H9 (cell line): Measurements from ENCODE around the gene FPGS. TPM values are rescaled to one million over a fixed set of nuclear protein-coding genes. Genes with fewer than 3 reads are reported as not detected.

Source experiments
- DNase-seq: peaks from one replicate; pipeline ENCODE4 v3.0.0-alpha.2; 2017
- H2AFZ ChIP-seq: one replicate; pipeline ENCODE4 v1.6.1; 2013; ENCODE audit warnings: mild to moderate bottlenecking, low read length, control low read depth, moderate library complexity
- H2AK5ac ChIP-seq: 2 replicates; pipeline ENCODE4 v1.6.1; 2013; ENCODE audit warnings: low read length, control low read depth, mixed read lengths; ENCODE audit not compliant: insufficient read length
- H2BK120ac ChIP-seq: one replicate; pipeline ENCODE4 v1.6.1; 2013; ENCODE audit warnings: low read depth, mild to moderate bottlenecking, low read length, control low read depth, inconsistent platforms; ENCODE audit not compliant: poor library complexity, severe bottlenecking
- H2BK12ac ChIP-seq: 2 replicates; pipeline ENCODE4 v1.6.1; 2013; ENCODE audit warnings: low read length, control low read depth, mixed read lengths, low read depth; ENCODE audit not compliant: insufficient read length
- H2BK15ac ChIP-seq: 2 replicates; pipeline ENCODE4 v1.6.1; 2013; ENCODE audit warnings: low read depth, low read length, control low read depth
- H2BK20ac ChIP-seq: one replicate; pipeline ENCODE4 v1.6.1; 2013; ENCODE audit warnings: low read depth, mild to moderate bottlenecking, low read length, control low read depth, inconsistent platforms; ENCODE audit not compliant: poor library complexity, severe bottlenecking
- H2BK5ac ChIP-seq: 2 replicates; pipeline ENCODE4 v1.6.1; 2013; ENCODE audit warnings: low read length, control low read depth, mixed read lengths; ENCODE audit not compliant: insufficient read length
- H3K14ac ChIP-seq: 2 replicates; pipeline ENCODE4 v1.6.1; 2013; ENCODE audit warnings: low read length, control low read depth; ENCODE audit not compliant: insufficient read depth
- H3K18ac ChIP-seq: 2 replicates; pipeline ENCODE4 v1.6.1; 2013; ENCODE audit warnings: low read depth, mild to moderate bottlenecking, mixed read lengths, low read length, control low read depth; ENCODE audit not compliant: insufficient read length
- H3K23ac ChIP-seq: 2 replicates; pipeline ENCODE4 v1.6.1; 2013; ENCODE audit warnings: low read length, control low read depth, mixed read lengths, low read depth; ENCODE audit not compliant: insufficient read length
- H3K23me2 ChIP-seq: 2 replicates; pipeline ENCODE4 v1.6.1; 2013; ENCODE audit warnings: low read depth, mild to moderate bottlenecking, mixed read lengths, low read length, control low read depth; ENCODE audit not compliant: insufficient read length, poor library complexity, severe bottlenecking
- H3K27ac ChIP-seq: 2 replicates; pipeline ENCODE4 v1.5.1; 2013; ENCODE audit warnings: low read length, control low read depth, mixed read lengths, low read depth; ENCODE audit not compliant: insufficient read length
- H3K27me3 ChIP-seq: 2 replicates; pipeline ENCODE4 v1.6.1; 2013; ENCODE audit warnings: low read length, control low read depth, inconsistent platforms; ENCODE audit not compliant: insufficient read depth
- H3K4ac ChIP-seq: 2 replicates; pipeline ENCODE4 v1.6.1; 2013; ENCODE audit warnings: low read depth, mild to moderate bottlenecking, control low read depth, inconsistent platforms, low read length, moderate library complexity
- H3K4me1 ChIP-seq: 2 replicates; pipeline ENCODE4 v1.6.1; 2013; ENCODE audit warnings: low read length, control low read depth, inconsistent platforms; ENCODE audit not compliant: insufficient read depth
- H3K4me2 ChIP-seq: 2 replicates; pipeline ENCODE4 v1.6.1; 2013; ENCODE audit warnings: low read length, control low read depth, mixed read lengths; ENCODE audit not compliant: insufficient read length, insufficient read depth
- H3K56ac ChIP-seq: 2 replicates; pipeline ENCODE4 v1.6.1; 2013; ENCODE audit warnings: low read depth, mild to moderate bottlenecking, mixed read lengths, low read length, control low read depth; ENCODE audit not compliant: insufficient read length
- H3K79me1 ChIP-seq: 2 replicates; pipeline ENCODE4 v1.6.1; 2013; ENCODE audit warnings: low read depth, mild to moderate bottlenecking, moderate library complexity, low read length, control low read depth, inconsistent platforms; ENCODE audit not compliant: insufficient read depth, poor library complexity, severe bottlenecking
- H3K79me2 ChIP-seq: 2 replicates; pipeline ENCODE4 v1.6.1; 2013; ENCODE audit warnings: low read length, control low read depth, inconsistent platforms; ENCODE audit not compliant: insufficient read depth
- H3K9ac ChIP-seq: 2 replicates; pipeline ENCODE4 v1.6.1; 2013; ENCODE audit warnings: low read length, control low read depth, mixed read lengths; ENCODE audit not compliant: insufficient read length; ENCODE audit errors: extremely low read depth
- H3K9me3 ChIP-seq: one replicate; pipeline ENCODE4 v1.6.1; 2013; ENCODE audit warnings: low read depth, low read length, inconsistent platforms; ENCODE audit not compliant: control insufficient read depth
- H3T11ph ChIP-seq: one replicate; pipeline ENCODE4 v1.6.1; 2013; ENCODE audit warnings: mild to moderate bottlenecking, low read length, control low read depth, inconsistent platforms
- H4K20me1 ChIP-seq: one replicate; pipeline ENCODE4 v1.6.1; 2013; ENCODE audit not compliant: control insufficient read depth, insufficient read length, insufficient read depth
- H4K5ac ChIP-seq: 2 replicates; pipeline ENCODE4 v1.6.1; 2013; ENCODE audit warnings: low read depth, mild to moderate bottlenecking, mixed read lengths, low read length, control low read depth; ENCODE audit not compliant: insufficient read length
- H4K8ac ChIP-seq: replicated peaks from 2 replicates; pipeline ENCODE4 v1.6.1; 2013; ENCODE audit warnings: low read length, control low read depth, mixed read lengths, low read depth; ENCODE audit not compliant: insufficient read length
- H4K91ac ChIP-seq: 2 replicates; pipeline ENCODE4 v1.6.1; 2013; ENCODE audit warnings: low read depth, mild to moderate bottlenecking, moderate library complexity, mixed read lengths, low read length, control low read depth; ENCODE audit not compliant: insufficient read length
- H3K27ac Mint-ChIP-seq, 3 experiments: 2 replicates in 2 of 3; 3 replicates in 1 of 3; pipeline ENCODE4 v1.8.0; 2020 to 2021; ENCODE audit warnings: mixed read lengths in 3 of 3, mild to moderate bottlenecking in 1 of 3, moderate library complexity in 1 of 3
- H3K27me3 Mint-ChIP-seq: 2 replicates; pipeline ENCODE4 v1.8.0; 2021; ENCODE audit warnings: low read depth, mild to moderate bottlenecking, moderate library complexity, mixed read lengths
- H3K36me3 Mint-ChIP-seq, 3 experiments: 2 replicates in 2 of 3; 3 replicates in 1 of 3; pipeline ENCODE4 v1.8.0; 2020 to 2021; ENCODE audit warnings: low read depth in 3 of 3, mixed read lengths in 3 of 3; ENCODE audit not compliant: insufficient read depth in 1 of 3
- H3K4me1 Mint-ChIP-seq, 2 experiments: 2 replicates each; pipeline ENCODE4 v1.8.0; 2020; ENCODE audit warnings: mixed read lengths in 2 of 2
- H3K4me3 Mint-ChIP-seq, 2 experiments: 2 replicates in 1 of 2; 3 replicates in 1 of 2; pipeline ENCODE4 v1.8.0; 2020 to 2021; ENCODE audit warnings: mild to moderate bottlenecking in 2 of 2, mixed read lengths in 2 of 2, moderate library complexity in 1 of 2
- H3K9me3 Mint-ChIP-seq, 2 experiments: 2 replicates in 1 of 2; 3 replicates in 1 of 2; pipeline ENCODE4 v1.8.0; 2020; ENCODE audit warnings: mild to moderate bottlenecking in 2 of 2, mixed read lengths in 2 of 2, moderate library complexity in 1 of 2
- CTCF ChIP-seq: fragments of 200-600 bp; sonication (generic); conservative IDR thresholded peaks from 3 replicates; pipeline ENCODE4 v1.8.0; 2021; ENCODE audit warnings: antibody characterized with exemption, mild to moderate bottlenecking
- WGBS: extraction: QIAGEN DNeasy Blood & Tissue Kit; methylation state at CpG from one replicate; pipeline ENCODE4 v1.1.7; 2013; ENCODE audit warnings: missing lambda C conversion rate, low lambda C conversion rate, mixed read lengths; ENCODE audit not compliant: insufficient read length; ENCODE audit errors: extremely low coverage; 5-methylcytosine and 5-hydroxymethylcytosine counted together
- total RNA-seq: library from RNA; stranded (reverse); gene quantifications from 2 replicates; pipeline ENCODE4 v1.2.1, GENCODE V29; 2021

Gene FPGS
- total RNA-seq, 1 experiment from 2014 or later = 68.4 TPM

- Histone ChIP-seq H3K14ac (no peak overlapping the region), H3K79me2 (no peaks in the 10 kb centered on the region), H3K27ac (no peak overlapping the region), H3K56ac (no peak overlapping the region), H2BK15ac (no peak overlapping the region), H2AK5ac (no peak overlapping the region), H4K5ac (no peak overlapping the region), H4K91ac (no peak overlapping the region), H2BK20ac (no peak overlapping the region), H3K4me1 (peaks cover 7% of the 10 kb centered on the region; the same call in 1 of the 2 replicates), H3K9ac (no peak overlapping the region), H2BK5ac (no peak overlapping the region), H3T11ph (no peak overlapping the region), H2BK120ac (no peak overlapping the region), H4K8ac (no peak overlapping the region), H3K27me3 (no peaks in the 10 kb centered on the region), H3K4me2 (no peak overlapping the region), H2BK12ac (no peak overlapping the region), H3K9me3 (no peaks in the 10 kb centered on the region), H3K18ac (no peak overlapping the region), H2AFZ (no peak overlapping the region), H3K23ac (no peak overlapping the region), H3K23me2 (no peaks in the 10 kb centered on the region), H3K79me1 (no peaks in the 10 kb centered on the region), H3K4ac (no peak overlapping the region), H4K20me1 (no peaks in the 10 kb centered on the region)
- peak overlapping the region in 1 of 3 experiments; percentile 59; a peak in 1 of 7 replicates for H3K27ac Mint-ChIP-seq
- H3K27me3 Mint-ChIP-seq = peaks cover 19% of the 10 kb centered on the region
- H3K4me1 Mint-ChIP-seq = peaks cover 28 to 37% of the 10 kb centered on the region in 2 experiments
- no peak for DNase-seq
- H3K9me3 Mint-ChIP-seq = no peaks in the 10 kb centered on the region; a peak in 1 of 5 replicates
- TF ChIP-seq CTCF = no peak
- no peaks in the 10 kb centered on the region for H3K36me3 Mint-ChIP-seq
- WGBS = no CpG with 5 or more reads among the region's 5 CpGs
- H3K4me3 Mint-ChIP-seq = peak overlapping the region in 1 of 2 experiments; percentile 11; a peak in 1 of 5 replicates
Measured at GRCh38 chr9:127761491-127761956, 41.2 kb upstream of the FPGS start.
